Measurements from ENCODE around the gene ROCK1. TPM values are rescaled to one million over a fixed set of nuclear protein-coding genes. Genes with fewer than 3 reads are reported as not detected.
"Not testable (repeated sequence)": the region's sequence is repeated elsewhere in the genome, so short reads cannot be mapped to it uniquely, and the experiment has no call there.

Gene ROCK1
- total RNA-seq, result 100 to 1,000 TPM in 1 of 4 donors, 10 to 100 TPM in 3; 40.6 to 111 (median 54.9) TPM

GRCh38 chr18:21111346-21112139 is at the start of gene ROCK1:
Gene ROCK1 (minus strand): TSS chr18:21111813. CDS start chr18:21110910, 903 bp downstream.
- peak within 1 kb of the TSS; percentile 94 to 98 (median 97) for H3K27ac ChIP-seq
- H3K36me3 ChIP-seq, result no peaks in the 10 kb centered on the region
- H3K9me3 ChIP-seq, result no peaks in the 10 kb centered on the region
- peak within 1 kb of the TSS; percentile 74 to 94 (median 82) for H3K4me3 ChIP-seq
- peak; percentile 95 to 99 (median 99) for DNase-seq
- H3K27me3 ChIP-seq, result no peaks in the 10 kb centered on the region
- TF ChIP-seq CTCF (IDR thresholded peaks at IDR 0.05), result peak in 1 of 6 experiments; percentile 3
- peak; percentile 24 to 74 for TF ChIP-seq POLR2A (IDR thresholded peaks at IDR 0.05)
- H3K4me1 ChIP-seq, result peaks cover 0 to 23% (median 10%) of the 10 kb centered on the region in 4 donors

DNA sequence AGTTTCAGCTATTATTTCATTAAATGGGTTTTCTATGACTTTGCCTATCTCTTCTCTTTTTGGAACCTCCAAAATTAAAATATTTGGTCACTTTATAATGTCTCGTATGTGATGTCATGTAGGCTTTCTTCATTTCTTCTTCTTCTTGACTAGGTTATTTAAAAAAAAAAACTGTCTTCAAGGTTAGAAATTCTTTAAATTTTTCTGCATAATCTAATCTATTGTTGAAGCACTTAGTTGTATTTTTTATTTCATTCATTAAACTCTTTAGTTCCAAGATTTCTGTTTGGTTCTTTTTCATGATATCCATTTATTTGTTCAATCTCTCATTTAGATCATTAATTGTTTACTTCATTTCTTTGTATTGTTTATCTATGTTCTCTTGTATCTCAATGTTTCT is 43.8 kb upstream of the ROCK1 start:
- no peaks in the 10 kb centered on the region for H3K9me3 ChIP-seq
- TF ChIP-seq POLR2A (IDR thresholded peaks at IDR 0.05), result no peak
- TF ChIP-seq CTCF (IDR thresholded peaks at IDR 0.05), result no peak
- DNase-seq, result no peak
- no peaks in the 10 kb centered on the region for H3K27me3 ChIP-seq
- H3K27ac ChIP-seq, result no peak overlapping the region
- H3K4me3 ChIP-seq, result no peak overlapping the region
- no peaks in the 10 kb centered on the region for H3K4me1 ChIP-seq
- no peaks in the 10 kb centered on the region for H3K36me3 ChIP-seq

GRCh38 chr18:21146016-21146415 is 34.4 kb upstream of the ROCK1 start:
- no peak overlapping the region for H3K4me3 ChIP-seq
- TF ChIP-seq CTCF (IDR thresholded peaks at IDR 0.05) (no peak), POLR2A (IDR thresholded peaks at IDR 0.05) (no peak)
- H3K4me1 ChIP-seq, result no peaks in the 10 kb centered on the region
- no peaks in the 10 kb centered on the region for H3K9me3 ChIP-seq
- no peak overlapping the region for H3K27ac ChIP-seq
- H3K36me3 ChIP-seq, result no peaks in the 10 kb centered on the region
- no peaks in the 10 kb centered on the region for H3K27me3 ChIP-seq
- DNase-seq, result no peak

DNA sequence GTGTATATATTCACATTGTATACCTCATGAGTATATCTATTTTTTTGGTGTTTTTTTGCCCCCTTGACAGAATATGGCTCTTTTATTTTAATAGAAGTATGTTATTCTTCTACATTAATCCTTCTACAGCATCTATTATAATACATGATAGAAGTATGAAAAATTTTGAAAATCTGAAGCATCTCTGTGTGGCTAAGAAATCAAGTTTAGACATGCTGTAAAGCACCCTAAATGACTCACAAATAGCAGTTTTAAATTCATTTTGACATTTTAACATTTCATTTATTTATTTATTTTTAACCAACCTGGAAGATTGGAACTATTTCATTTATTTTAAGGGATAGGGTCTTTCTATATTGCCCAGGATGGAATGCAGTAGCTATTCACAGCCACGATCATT is 33.8 kb upstream of the ROCK1 start:
- no peak for DNase-seq
- H3K4me3 ChIP-seq, result no peak overlapping the region
- no peaks in the 10 kb centered on the region for H3K9me3 ChIP-seq
- H3K27ac ChIP-seq, result no peak overlapping the region
- TF ChIP-seq POLR2A (IDR thresholded peaks at IDR 0.05) (no peak), CTCF (IDR thresholded peaks at IDR 0.05) (no peak)
- H3K36me3 ChIP-seq, result no peaks in the 10 kb centered on the region
- H3K27me3 ChIP-seq, result no peaks in the 10 kb centered on the region
- H3K4me1 ChIP-seq, result no peaks in the 10 kb centered on the region

DNA sequence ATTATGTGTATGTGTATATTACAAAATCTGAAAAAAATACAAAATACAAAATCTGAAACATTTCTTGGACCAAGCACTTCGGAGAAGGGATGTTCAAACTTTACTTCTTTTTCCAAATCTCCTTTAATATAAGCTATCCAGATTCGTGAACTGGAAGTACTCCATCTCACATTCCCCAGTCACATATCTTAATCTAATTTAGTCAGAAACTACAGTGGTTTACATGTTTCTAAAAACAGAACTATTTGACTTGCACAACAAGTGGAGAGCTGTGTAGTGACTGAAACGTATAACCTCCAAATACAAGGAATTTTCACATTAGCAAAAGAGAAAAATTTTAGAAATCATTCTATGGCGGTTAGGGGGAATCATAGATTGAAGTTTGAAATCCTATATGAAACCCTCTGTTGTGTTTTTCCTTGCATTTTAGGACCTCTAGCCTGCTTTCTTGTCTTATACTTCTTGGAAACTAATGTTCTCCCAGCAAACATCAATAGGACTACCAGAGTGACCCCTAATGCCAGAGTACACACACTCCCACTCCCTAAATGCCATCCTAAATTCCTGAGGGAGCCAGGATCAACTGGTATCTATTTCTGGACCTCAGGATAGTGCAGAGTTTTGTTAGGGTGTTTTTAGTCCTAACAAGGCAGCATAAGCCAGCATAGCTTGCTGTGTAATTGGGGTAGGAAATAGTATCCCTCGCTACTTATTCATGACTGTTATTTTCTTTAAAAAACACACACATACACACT is 30.2 kb upstream of the ROCK1 start:
- H3K27ac ChIP-seq, result no peak overlapping the region
- H3K36me3 ChIP-seq, result no peaks in the 10 kb centered on the region
- no peak overlapping the region for H3K4me3 ChIP-seq
- no peaks in the 10 kb centered on the region for H3K27me3 ChIP-seq
- H3K9me3 ChIP-seq, result no peaks in the 10 kb centered on the region
- H3K4me1 ChIP-seq, result no peaks in the 10 kb centered on the region
- no peak for DNase-seq
- TF ChIP-seq POLR2A (IDR thresholded peaks at IDR 0.05) (no peak), CTCF (IDR thresholded peaks at IDR 0.05) (no peak)

DNA sequence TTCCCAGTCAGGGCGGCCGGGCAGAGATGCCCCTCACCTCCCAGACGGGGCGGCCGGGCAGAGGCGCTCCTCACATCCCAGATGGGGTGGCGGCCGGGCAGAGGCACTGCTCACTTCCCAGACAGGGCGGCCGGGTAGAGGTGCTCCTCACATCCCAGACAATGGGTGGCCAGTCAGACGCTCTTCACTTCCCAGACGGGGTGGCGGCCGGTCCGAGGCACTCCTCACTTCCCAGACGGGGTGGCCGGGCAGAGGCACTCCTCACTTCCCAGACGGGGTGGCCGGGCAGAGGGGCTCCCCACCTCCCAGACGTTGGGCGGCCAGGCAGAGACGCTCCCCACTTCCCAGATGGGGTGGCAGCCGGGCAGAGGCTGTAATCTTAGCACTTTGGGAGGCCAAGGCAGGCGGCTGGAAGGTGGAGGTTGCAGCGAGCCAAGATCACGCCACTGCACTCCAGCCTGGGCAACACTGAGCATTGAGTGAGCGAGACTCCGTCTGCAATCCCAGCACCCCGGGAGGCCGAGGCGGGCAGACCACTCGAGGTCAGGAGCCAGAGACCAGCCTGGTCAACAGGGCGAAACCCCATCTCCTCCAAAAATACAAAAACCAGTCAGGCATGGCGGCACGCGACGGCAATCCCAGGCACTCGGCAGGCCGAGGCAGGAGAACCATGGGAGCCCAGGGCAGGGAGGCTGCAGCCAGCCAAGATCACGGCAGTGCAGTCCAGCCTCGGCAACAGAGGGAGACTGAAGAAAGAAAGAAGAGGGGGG is 26.3 kb upstream of the ROCK1 start:
- H3K9me3 ChIP-seq, H3K27ac ChIP-seq, H3K27me3 ChIP-seq, H3K36me3 ChIP-seq, H3K4me3 ChIP-seq, DNase-seq, H3K4me1 ChIP-seq: not testable (repeated sequence)

All from Peyer's patch (tissue), 4 donors.